Right hindlimb (tissue), 1 donor: ENCODE results near the gene EDDM13.
"Not testable (repeated sequence)": the region's sequence is repeated elsewhere in the genome, so short reads cannot be mapped to it uniquely, and the experiment has no call there.

Experiments used
- DNase-seq: peaks from one replicate; pipeline ENCODE4 v3.0.0-alpha.2; 2018

EDDM13 gene

GRCh38 chr19:56321989-56322440, 49.5 kb downstream of the EDDM13 start:
- DNase-seq = no peak

- DNase-seq = no peak
Observed at GRCh38 chr19:56324436-56324835, 51.9 kb downstream of the EDDM13 start.

GRCh38 chr19:56332695-56333094, 60.1 kb downstream of the EDDM13 start:
- no peak for DNase-seq

- no peak for DNase-seq
Observed at GRCh38 chr19:56333506-56333905, 61.0 kb downstream of the EDDM13 start.

- not testable (repeated sequence) for DNase-seq
Observed at GRCh38 chr19:56335371-56335770, 62.8 kb downstream of the EDDM13 start.

- not testable (repeated sequence) for DNase-seq
Observed at GRCh38 chr19:56337077-56337476, 64.5 kb downstream of the EDDM13 start.

GRCh38 chr19:56339031-56339430, 66.5 kb downstream of the EDDM13 start:
- DNase-seq = not testable (repeated sequence)

- no peak for DNase-seq
Observed at GRCh38 chr19:56341948-56342347, 69.4 kb downstream of the EDDM13 start.

- DNase-seq = no peak
Observed at GRCh38 chr19:56347163-56347778, 74.7 kb downstream of the EDDM13 start.

GRCh38 chr19:56348289-56348877, 75.8 kb downstream of the EDDM13 start:
- DNase-seq = no peak

GRCh38 chr19:56350416-56351045, 78.0 kb downstream of the EDDM13 start:
- peak; percentile 47 for DNase-seq

- no peak for DNase-seq
Observed at GRCh38 chr19:56351208-56351607, 78.7 kb downstream of the EDDM13 start.

- DNase-seq = no peak
Observed at GRCh38 chr19:56355517-56355916, 83.0 kb downstream of the EDDM13 start.

GRCh38 chr19:56356944-56357343, 84.4 kb downstream of the EDDM13 start:
- no peak for DNase-seq
